ENCODE data around the gene DHX58.
"Not testable (repeated sequence)": the region's sequence is repeated elsewhere in the genome, so short reads cannot be mapped to it uniquely, and the experiment has no call there.

DHX58 gene

GRCh38 chr17:42112552-42113176 lies at the start of gene DHX58:
Gene DHX58 (minus strand): TSS chr17:42112714. CDS start chr17:42111892, 822 bp downstream.
- peak; percentile 58 to 74 (median 67) for DNase-seq (ENCODE audit: low read depth in 3 of 3)

- DNase-seq (ENCODE audit: low read depth in 3 of 3): no peak
Measured at GRCh38 chr17:42160531-42160910, 48.0 kb upstream of the DHX58 start.

GRCh38 chr17:42159796-42160530 lies 47.4 kb upstream of the DHX58 start:
- DNase-seq (ENCODE audit: low read depth in 3 of 3): no peak

- no peak for DNase-seq (ENCODE audit: low read depth in 3 of 3)
Measured at GRCh38 chr17:42155614-42156045, 43.1 kb upstream of the DHX58 start.

- no peak for DNase-seq (ENCODE audit: low read depth in 3 of 3)
Measured at GRCh38 chr17:42153919-42154742, 41.6 kb upstream of the DHX58 start.

- no peak for DNase-seq (ENCODE audit: low read depth in 3 of 3)
Measured at GRCh38 chr17:42146911-42147607, 34.5 kb upstream of the DHX58 start.

- not testable (repeated sequence) for DNase-seq (ENCODE audit: low read depth in 3 of 3)
Measured at GRCh38 chr17:42143138-42143537, 30.6 kb upstream of the DHX58 start.

- no peak for DNase-seq (ENCODE audit: low read depth in 3 of 3)
Measured at GRCh38 chr17:42142371-42142896, 29.9 kb upstream of the DHX58 start.

GRCh38 chr17:42141382-42141781 lies 28.9 kb upstream of the DHX58 start:
- DNase-seq (ENCODE audit: low read depth in 3 of 3): no peak

GRCh38 chr17:42140690-42141089 lies 28.2 kb upstream of the DHX58 start:
- DNase-seq (ENCODE audit: low read depth in 3 of 3): not testable (repeated sequence)

GRCh38 chr17:42138749-42139492 lies 26.4 kb upstream of the DHX58 start:
- DNase-seq (ENCODE audit: low read depth in 3 of 3): no peak

- no peak for DNase-seq (ENCODE audit: low read depth in 3 of 3)
Measured at GRCh38 chr17:42136654-42137051, 24.1 kb upstream of the DHX58 start.

- no peak for DNase-seq (ENCODE audit: low read depth in 3 of 3)
Measured at GRCh38 chr17:42135664-42136653, 23.4 kb upstream of the DHX58 start.

GRCh38 chr17:42135151-42135550 lies 22.6 kb upstream of the DHX58 start:
- no peak for DNase-seq (ENCODE audit: low read depth in 3 of 3)

- DNase-seq (ENCODE audit: low read depth in 3 of 3): no peak
Measured at GRCh38 chr17:42133461-42134041, 21.0 kb upstream of the DHX58 start.

- DNase-seq (ENCODE audit: low read depth in 3 of 3): peak in 2 of 3 donors; percentile 31 to 36
Measured at GRCh38 chr17:42132941-42133340, 20.4 kb upstream of the DHX58 start.

GRCh38 chr17:42131981-42132432 lies 19.5 kb upstream of the DHX58 start:
- no peak for DNase-seq (ENCODE audit: low read depth in 3 of 3)

- DNase-seq (ENCODE audit: low read depth in 3 of 3): no peak
Measured at GRCh38 chr17:42131232-42131631, 18.7 kb upstream of the DHX58 start.

- no peak for DNase-seq (ENCODE audit: low read depth in 3 of 3)
Measured at GRCh38 chr17:42130310-42130936, 17.9 kb upstream of the DHX58 start.
